ENCODE results near the gene RAB11FIP2.

Gene RAB11FIP2

GRCh38 chr10:118047157-118047719, 497 bp upstream of the RAB11FIP2 start:
- TF ChIP-seq TCF12 (IDR thresholded peaks at IDR 0.05; ENCODE audit: low read depth) (no peak), NFIC (IDR thresholded peaks at IDR 0.05) (no peak), REST (IDR thresholded peaks at IDR 0.05; ENCODE audit: low read depth) (no peak), CEBPB (IDR thresholded peaks at IDR 0.05) (no peak), RAD21 (IDR thresholded peaks at IDR 0.05; ENCODE audit: low read depth) (no peak), ZBTB7A (IDR thresholded peaks at IDR 0.05; ENCODE audit: low read depth) (no peak), TAF1 (IDR thresholded peaks at IDR 0.05; ENCODE audit: low read depth) (no peak), YY1 (IDR thresholded peaks at IDR 0.05; ENCODE audit: low read depth) (no peak), TEAD4 (IDR thresholded peaks at IDR 0.05) (no peak), EP300 (IDR thresholded peaks at IDR 0.05; ENCODE audit: borderline replicate concordance) (no peak), CREB1 (IDR thresholded peaks at IDR 0.05; ENCODE audit: low read depth) (no peak), EGR1 (IDR thresholded peaks at IDR 0.05) (no peak), FOXM1 (IDR thresholded peaks at IDR 0.05; ENCODE audit: borderline replicate concordance, low read depth) (no peak)

- TF ChIP-seq TCF12 (IDR thresholded peaks at IDR 0.05; ENCODE audit: low read depth) (no peak), MAX (IDR thresholded peaks at IDR 0.05) (0 out of 2 replicates have a peak, but pooled peaks have one; percentile 20), FOXM1 (IDR thresholded peaks at IDR 0.05; ENCODE audit: borderline replicate concordance, low read depth) (no peak), CEBPB (IDR thresholded peaks at IDR 0.05) (no peak), ZBTB7A (IDR thresholded peaks at IDR 0.05; ENCODE audit: low read depth) (no peak)
These were observed 825 bp downstream of the RAB11FIP2 start for GRCh38 chr10:118045837-118046394.

GRCh38 chr10:118045158-118045836, 1.4 kb downstream of the RAB11FIP2 start:
- TF ChIP-seq CEBPB (IDR thresholded peaks at IDR 0.05) (no peak), TCF12 (IDR thresholded peaks at IDR 0.05; ENCODE audit: low read depth) (no peak), ZBTB7A (IDR thresholded peaks at IDR 0.05; ENCODE audit: low read depth) (no peak), CREB1 (IDR thresholded peaks at IDR 0.05; ENCODE audit: low read depth) (no peak), TAF1 (IDR thresholded peaks at IDR 0.05; ENCODE audit: low read depth) (no peak), REST (IDR thresholded peaks at IDR 0.05; ENCODE audit: low read depth) (no peak), NFIC (IDR thresholded peaks at IDR 0.05) (no peak)

GRCh38 chr10:118042827-118043242, 3.9 kb downstream of the RAB11FIP2 start:
- TF ChIP-seq YY1 (IDR thresholded peaks at IDR 0.05; ENCODE audit: low read depth): no peak
- no peak for TF ChIP-seq NFIC (IDR thresholded peaks at IDR 0.05)
- TF ChIP-seq TAF1 (IDR thresholded peaks at IDR 0.05; ENCODE audit: low read depth): no peak
- TF ChIP-seq MAX (IDR thresholded peaks at IDR 0.05): no peak
- no peak for TF ChIP-seq TCF12 (IDR thresholded peaks at IDR 0.05; ENCODE audit: low read depth)
- TF ChIP-seq EGR1 (IDR thresholded peaks at IDR 0.05): no peak
- no peak for TF ChIP-seq CREB1 (IDR thresholded peaks at IDR 0.05; ENCODE audit: low read depth)
- no peak for TF ChIP-seq USF1 (IDR thresholded peaks at IDR 0.05)
- TF ChIP-seq EP300 (IDR thresholded peaks at IDR 0.05; ENCODE audit: borderline replicate concordance): no peak
- TF ChIP-seq CEBPB (IDR thresholded peaks at IDR 0.05): no peak
- no peak for TF ChIP-seq RAD21 (IDR thresholded peaks at IDR 0.05; ENCODE audit: low read depth)
- no peak for TF ChIP-seq REST (IDR thresholded peaks at IDR 0.05; ENCODE audit: low read depth)
- no peak for TF ChIP-seq ZBTB7A (IDR thresholded peaks at IDR 0.05; ENCODE audit: low read depth)
- no peak for TF ChIP-seq FOXM1 (IDR thresholded peaks at IDR 0.05; ENCODE audit: borderline replicate concordance, low read depth)
- TF ChIP-seq TEAD4 (IDR thresholded peaks at IDR 0.05): no peak

Data from Ishikawa (cell line).